HepG2 (cell line): ENCODE results near the gene CLRN3. TPM values are rescaled to one million over a fixed set of nuclear protein-coding genes. Genes with fewer than 3 reads are reported as not detected.

Experiments used
- ATAC-seq: fragments of 200-7000 bp; cut with Tn5 transposase; 3 replicates; pipeline ENCODE4 v1.9.1; 2020; ENCODE audit warnings: mild to moderate bottlenecking, moderate library complexity
- BruUV-seq: library from RNA; stranded (reverse); fragments of 400-500 nt; replicated peaks from 2 replicates; lab custom pipeline; 2021; lab: Mats Ljungman, UMichigan
- CTCF ChIA-PET: fragments of 300-600 bp; formaldehyde crosslinking; extraction: SDS; loops from one replicate; lab custom pipeline; 2021; ENCODE audit warnings: low total read pairs, inconsistent platforms, low intra/inter-chr PET ratio; lab: Yijun Ruan, JAX
- POLR2A ChIA-PET: fragments of 350-600 bp; sonication (Branson Sonifier 250); formaldehyde crosslinking; loops from one replicate; lab custom pipeline; 2020; ENCODE audit warnings: antibody characterized with exemption, inconsistent platforms; lab: Yijun Ruan, JAX
- DNase-seq: peaks from one replicate; pipeline ENCODE4 v3.0.0-alpha.2; 2015; ENCODE audit warnings: low spot score
- FAIRE-seq: peaks from 3 replicates; lab custom pipeline; 2011; peaks lifted over from hg19 to GRCh38; lab: Jason Lieb, UNC
- H2AFZ ChIP-seq: one replicate; pipeline ENCODE4 v1.6.1; 2011; ENCODE audit warnings: low read length, inconsistent platforms
- H3K27ac ChIP-seq: fragments of 300-600 bp; 3 replicates; pipeline ENCODE4 v1.8.0; 2011; ENCODE audit warnings: mixed run types, mild to moderate bottlenecking, mixed read lengths, low read length, inconsistent platforms; ENCODE audit not compliant: insufficient read depth; ENCODE audit errors: extremely low read length
- H3K27me3 ChIP-seq, 2 experiments: fragments of 200-600 bp in 1 of 2; 2 replicates in 1 of 2; 3 replicates in 1 of 2; pipeline versions ENCODE4 v1.6.0 to v1.8.0; 2011; ENCODE audit warnings: low read length in 2 of 2, mild to moderate bottlenecking in 2 of 2, moderate library complexity in 2 of 2, inconsistent platforms in 1 of 2; ENCODE audit not compliant: insufficient read depth in 2 of 2, control insufficient read depth in 1 of 2
- H3K36me3 ChIP-seq, 2 experiments: fragments of 200-600 bp in 1 of 2; replicated peaks in 1 of 2; 2 replicates in 1 of 2; 3 replicates in 1 of 2; pipeline versions ENCODE4 v1.5.1 to v1.8.0; 2011; ENCODE audit warnings: low read length in 2 of 2, inconsistent platforms in 1 of 2; ENCODE audit not compliant: insufficient read depth in 2 of 2, control insufficient read depth in 1 of 2
- H3K4me1 ChIP-seq: 2 replicates; pipeline ENCODE4 v1.5.1; 2012; ENCODE audit warnings: low read length, inconsistent platforms; ENCODE audit not compliant: insufficient read depth
- H3K4me2 ChIP-seq: 2 replicates; pipeline ENCODE4 v1.6.0; 2011; ENCODE audit warnings: low read depth, low read length, inconsistent platforms
- H3K4me3 ChIP-seq, 3 experiments: fragments of 200-600 bp in 1 of 3; sonication (generic), shearing (Covaris generic) in 1 of 3; replicated peaks in 1 of 3; 2 replicates each; pipeline ENCODE4 v1.5.1; 2011 to 2016; ENCODE audit warnings: low read length in 3 of 3, inconsistent platforms in 2 of 3, low read depth in 2 of 3, mild to moderate bottlenecking in 2 of 3, control low read depth in 1 of 3, mixed read lengths in 1 of 3; ENCODE audit not compliant: insufficient read depth in 1 of 3
- H3K79me2 ChIP-seq: one replicate; pipeline ENCODE4 v1.6.1; 2011; ENCODE audit warnings: low read length, inconsistent platforms; ENCODE audit not compliant: insufficient read depth
- H3K9ac ChIP-seq: 2 replicates; pipeline ENCODE4 v1.6.0; 2011; ENCODE audit warnings: mild to moderate bottlenecking, low read depth, low read length, inconsistent platforms; ENCODE audit not compliant: insufficient read depth
- H3K9me3 ChIP-seq: 2 replicates; pipeline ENCODE4 v1.5.1; 2012; ENCODE audit warnings: mild to moderate bottlenecking, low read length
- H4K20me1 ChIP-seq: 2 replicates; pipeline ENCODE4 v1.6.0; 2011; ENCODE audit warnings: inconsistent platforms, mild to moderate bottlenecking, low read length, moderate library complexity; ENCODE audit not compliant: insufficient read depth
- EP300 ChIP-seq, 3 experiments: sonication (generic) in 1 of 3; formaldehyde crosslinking in 1 of 3; IDR thresholded peaks; 2 replicates each; pipeline versions ENCODE4 v1.5.1 to v1.6.1; 2011 to 2020; ENCODE audit warnings: low read depth in 2 of 3, low read length in 2 of 3, borderline replicate concordance in 1 of 3, improper control_type of control experiment in 1 of 3, mild to moderate bottlenecking in 1 of 3, missing genetic modification reagents in 1 of 3, moderate library complexity in 1 of 3
- LCORL ChIP-seq, 2 experiments: fragments of 450-650 bp in 1 of 2; sonication (generic) in 1 of 2; formaldehyde crosslinking in 1 of 2; IDR thresholded peaks; 2 replicates each; pipeline versions ENCODE4 v1.5.0 to v1.6.1; 2017 to 2020; ENCODE audit warnings: antibody characterized with exemption in 1 of 2, missing genetic modification reagents in 1 of 2
- PTBP1 ChIP-seq: fragments of 200-400 bp; formaldehyde crosslinking; IDR thresholded peaks from 2 replicates; pipeline ENCODE4 v1.6.1; 2018; ENCODE audit warnings: low read length, low read depth; ENCODE audit not compliant: poor library complexity, severe bottlenecking
- RFXANK ChIP-seq: IDR thresholded peaks from 2 replicates; pipeline ENCODE4 v1.6.1; 2016
- SMARCC2 ChIP-seq: fragments of 450-650 bp; IDR thresholded peaks from 2 replicates; pipeline ENCODE4 v1.6.1; 2017; ENCODE audit warnings: antibody characterized with exemption, mild to moderate bottlenecking
- TARDBP ChIP-seq: sonication (generic); formaldehyde crosslinking; IDR thresholded peaks from 2 replicates; pipeline ENCODE4 v1.8.0; 2022; ENCODE audit warnings: mild to moderate bottlenecking, missing genetic modification reagents
- ZKSCAN5 ChIP-seq: sonication (generic); formaldehyde crosslinking; IDR thresholded peaks from 2 replicates; pipeline ENCODE4 v1.5.1; 2020; ENCODE audit warnings: mild to moderate bottlenecking, missing genetic modification reagents
- ZSCAN25 ChIP-seq: sonication (generic); formaldehyde crosslinking; IDR thresholded peaks from 2 replicates; pipeline ENCODE4 v1.8.0; 2022; ENCODE audit warnings: mild to moderate bottlenecking, missing genetic modification reagents
- WGBS: methylation state at CpG from one replicate; pipeline ENCODE4 v1.1.6; 2017; ENCODE audit warnings: low lambda C conversion rate; 5-methylcytosine and 5-hydroxymethylcytosine counted together
- in situ Hi-C: cut with HindIII; loops from 2 replicates; pipeline ENCODE4 v1.10.0; 2017; ENCODE audit warnings: low pct_unique_long_range_greater_than_20kb; ENCODE audit not compliant: extremely low pct_ligation_motif_present
- intact Hi-C: fragments of 100-400 bp; cut with micrococcal nuclease; formaldehyde crosslinking; loops from one replicate; pipeline ENCODE4 v1.10.0; 2022; ENCODE audit not compliant: unreplicated experiment
- polyA plus RNA-seq, 8 experiments: library from polyadenylated mRNA; depleted of rRNA in 3 of 8; stranded (reverse) in 7 of 8; unstranded in 1 of 8; fragments of >200 nt; fragmentation: Illumina TruSeq in 4 of 8; extraction: Trizol in 4 of 8; gene quantifications; 2 replicates each; pipeline versions ENCODE4 v1.2.1 to v1.2.3, GENCODE V29; 2011 to 2016; ENCODE audit warnings: low read depth in 4 of 8, missing spikeins in 1 of 8, mixed read lengths in 1 of 8; ENCODE audit not compliant: insufficient read depth in 1 of 8
- total RNA-seq, 5 experiments: library from RNA; depleted of rRNA; stranded (reverse); fragments of >200 nt; fragmentation: Illumina TruSeq; extraction: Trizol; gene quantifications; 2 replicates each; pipeline ENCODE4 v1.2.3, GENCODE V29; 2016; ENCODE audit warnings: low read depth in 1 of 5

The CLRN3 gene
- total and polyA plus RNA-seq, 2 of the 13 experiments (the other 11 are each of a cell fraction or from before 2014, with no cell fraction given), result not detected

- ATAC-seq, result no peak
- H3K4me3 ChIP-seq, result no peak overlapping the region
- H3K9me3 ChIP-seq, result no peaks in the 10 kb centered on the region
- in situ Hi-C loops (loop anchor here (25.0 kb wide), 1 partner anchor 618 kb away; no protein-coding TSS in a partner anchor), intact Hi-C loops (loop anchor here (2.0 kb wide), 1 partner anchor 363 kb away; no protein-coding TSS in a partner anchor)
- H3K79me2 ChIP-seq, result no peaks in the 10 kb centered on the region
- no peak overlapping the region for H3K27ac ChIP-seq
- BruUV-seq, result no TSS peak
- DNase-seq, result no peak
- no peak for TF ChIP-seq SMARCC2
- TF ChIP-seq ZSCAN25 (CRISPR knock-in tag), result no peak
- TF ChIP-seq EP300 (IDR thresholded peaks at IDR 0.05; ENCODE audit: low read depth in 2 of 2, low read length in 2 of 2), result no peak
- TF ChIP-seq EP300 (CRISPR knock-in tag; IDR thresholded peaks at IDR 0.05; ENCODE audit: borderline replicate concordance), result no peak
- no peak for TF ChIP-seq LCORL (IDR thresholded peaks at IDR 0.05)
- TF ChIP-seq LCORL (CRISPR knock-in tag; IDR thresholded peaks at IDR 0.05), result no peak
- TF ChIP-seq PTBP1, result no peak
- TF ChIP-seq RFXANK, result no peak
- no peak for TF ChIP-seq TARDBP (CRISPR knock-in tag)
- TF ChIP-seq ZKSCAN5 (CRISPR knock-in tag), result no peak
- no peak for FAIRE-seq
- no peak overlapping the region for H2AFZ ChIP-seq
- WGBS, result no CpG with 5 or more reads among the region's 2 CpGs
- ChIA-PET POLR2A (no interaction called here), CTCF (no interaction called here)
- no peak overlapping the region for H3K4me2 ChIP-seq
- no peaks in the 10 kb centered on the region for H3K4me1 ChIP-seq
- H3K9ac ChIP-seq, result no peak overlapping the region
- H4K20me1 ChIP-seq, result no peaks in the 10 kb centered on the region
- peaks cover 1 to 8% of the 10 kb centered on the region in 2 experiments; a peak in 2 of 5 replicates for H3K27me3 ChIP-seq
- H3K36me3 ChIP-seq, result no peaks in the 10 kb centered on the region
These were observed 37.2 kb downstream of the CLRN3 start for GRCh38 chr10:127855591-127855881.
